ENCODE results near the gene CDKN2B-AS1.
"Not testable (repeated sequence)": the region's sequence is repeated elsewhere in the genome, so short reads cannot be mapped to it uniquely, and the experiment has no call there.

CDKN2B-AS1 gene

GRCh38 chr9:22047596-22047995 is 53.0 kb downstream of the CDKN2B-AS1 start:
- no peak for DNase-seq

- no peak for DNase-seq
Observed at GRCh38 chr9:22049411-22049810, 54.8 kb downstream of the CDKN2B-AS1 start.

GRCh38 chr9:22050924-22051323 is 56.3 kb downstream of the CDKN2B-AS1 start:
- DNase-seq: no peak

DNA sequence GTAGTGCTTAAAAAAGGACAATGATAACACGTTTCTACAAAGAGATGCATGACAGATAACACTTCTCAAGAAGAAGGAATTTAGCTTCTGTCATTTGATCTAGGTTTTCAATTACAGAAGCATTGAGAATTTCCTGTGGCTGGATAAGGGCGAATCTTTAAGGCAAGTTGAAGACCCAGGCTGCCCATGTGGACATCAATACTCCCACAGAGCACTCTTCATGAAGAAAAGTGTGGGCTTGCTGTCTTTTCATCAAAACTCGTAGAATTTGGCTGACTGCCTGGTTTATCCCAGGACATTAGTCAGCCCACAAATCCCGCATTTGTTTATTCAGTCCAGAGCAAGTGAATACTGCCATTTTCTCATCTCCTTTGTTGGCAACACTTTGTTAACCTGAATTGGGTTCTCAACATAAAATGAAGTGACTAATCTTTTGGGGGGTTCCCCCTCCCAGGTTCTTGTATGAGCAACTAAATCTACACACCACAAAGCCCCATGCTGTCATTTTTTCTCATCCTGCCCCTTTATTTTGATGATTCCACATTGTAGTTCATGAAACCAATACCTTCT is 57.9 kb downstream of the CDKN2B-AS1 start:
- DNase-seq: peak; percentile 90

- DNase-seq: no peak
Observed at GRCh38 chr9:22053178-22053577, 58.6 kb downstream of the CDKN2B-AS1 start.

DNA sequence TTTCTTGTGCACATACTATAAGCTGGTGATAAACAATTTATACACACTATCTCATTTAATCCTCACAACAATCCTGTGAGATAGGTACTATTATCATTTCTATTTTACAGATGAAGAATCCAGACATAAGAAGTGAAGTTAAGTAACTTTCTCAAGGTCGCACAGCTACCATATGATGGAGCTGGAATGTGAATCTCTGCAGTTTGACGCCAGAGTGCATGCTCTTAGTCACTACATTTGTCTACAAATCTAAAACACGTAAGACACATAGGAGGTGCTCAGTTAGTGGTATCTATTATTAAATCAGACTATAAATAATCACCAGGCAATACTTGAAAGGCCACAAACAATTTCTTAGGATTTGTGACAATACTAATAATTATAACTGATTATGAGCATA is 59.5 kb downstream of the CDKN2B-AS1 start:
- DNase-seq: no peak

GRCh38 chr9:22054529-22054928 is 59.9 kb downstream of the CDKN2B-AS1 start:
- DNase-seq: no peak

- DNase-seq: no peak
Observed at GRCh38 chr9:22055090-22055489, 60.5 kb downstream of the CDKN2B-AS1 start.

- no peak for DNase-seq
Observed at GRCh38 chr9:22056402-22056801, 61.8 kb downstream of the CDKN2B-AS1 start.

GRCh38 chr9:22057972-22058371 is 63.4 kb downstream of the CDKN2B-AS1 start:
- DNase-seq: not testable (repeated sequence)

DNA sequence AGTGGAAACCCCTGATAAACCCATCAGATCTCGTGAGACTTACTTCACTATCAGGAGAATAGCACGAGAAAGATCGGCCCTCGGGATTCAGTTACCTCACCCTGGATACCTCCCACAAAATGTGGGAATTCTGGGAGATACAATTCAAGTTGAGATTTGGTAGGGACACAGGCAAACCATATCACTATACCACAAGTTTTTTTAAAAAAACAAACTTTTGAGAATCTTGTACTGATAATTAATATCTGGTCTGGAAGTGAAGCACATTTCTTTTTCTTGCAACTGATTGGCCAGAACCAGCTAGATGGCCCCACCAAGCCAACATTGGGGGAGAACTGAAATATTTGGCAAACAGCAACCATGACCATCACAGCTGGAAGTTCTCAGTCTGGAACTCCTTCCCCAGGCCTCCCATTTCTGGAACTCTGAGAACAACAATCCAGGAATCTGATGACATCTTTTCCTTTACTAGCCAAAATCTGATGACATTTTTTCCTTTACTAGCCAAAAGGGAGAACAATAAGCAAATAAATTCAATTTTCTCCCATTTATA is 66.3 kb downstream of the CDKN2B-AS1 start:
- DNase-seq: no peak

DNA sequence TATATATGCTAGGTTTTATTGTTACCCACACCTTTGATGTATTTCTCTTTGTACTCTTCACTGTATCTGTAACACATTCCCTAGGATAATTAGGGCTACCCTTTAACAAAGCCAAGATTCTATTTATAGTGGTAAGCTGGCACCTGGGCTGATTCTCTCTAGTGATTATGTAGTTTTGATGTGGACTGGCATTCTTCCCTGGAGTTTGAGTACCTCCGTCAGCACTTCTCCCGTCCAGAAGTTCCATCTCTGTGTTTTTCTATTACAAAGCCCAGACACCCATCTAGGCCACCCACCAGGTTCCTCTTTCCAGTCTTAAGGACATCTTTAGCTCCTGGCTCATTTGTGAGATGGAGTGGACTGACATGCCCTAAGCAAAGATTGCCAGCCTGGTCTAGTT is 70.4 kb downstream of the CDKN2B-AS1 start:
- DNase-seq: no peak

GRCh38 chr9:22065431-22066200 is 71.0 kb downstream of the CDKN2B-AS1 start:
- DNase-seq: no peak

DNA sequence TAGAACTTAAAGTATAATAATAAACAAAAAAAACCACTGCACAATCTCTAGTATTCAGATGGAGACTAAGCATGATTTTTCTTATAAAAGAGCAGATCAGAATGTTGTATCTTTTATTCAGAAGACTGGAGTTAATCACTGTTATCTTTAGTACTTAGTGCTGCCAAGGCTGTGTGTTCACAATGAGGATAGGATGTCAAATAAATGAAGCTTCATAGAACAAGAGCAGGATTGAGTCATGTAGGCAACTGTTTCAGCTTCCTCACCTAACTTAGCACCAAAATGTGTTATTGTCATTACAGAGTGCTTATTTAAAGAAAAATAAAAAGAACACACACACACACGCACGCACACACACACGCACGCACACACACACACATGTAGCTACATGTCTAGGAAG is 72.6 kb downstream of the CDKN2B-AS1 start:
- no peak for DNase-seq

DNA sequence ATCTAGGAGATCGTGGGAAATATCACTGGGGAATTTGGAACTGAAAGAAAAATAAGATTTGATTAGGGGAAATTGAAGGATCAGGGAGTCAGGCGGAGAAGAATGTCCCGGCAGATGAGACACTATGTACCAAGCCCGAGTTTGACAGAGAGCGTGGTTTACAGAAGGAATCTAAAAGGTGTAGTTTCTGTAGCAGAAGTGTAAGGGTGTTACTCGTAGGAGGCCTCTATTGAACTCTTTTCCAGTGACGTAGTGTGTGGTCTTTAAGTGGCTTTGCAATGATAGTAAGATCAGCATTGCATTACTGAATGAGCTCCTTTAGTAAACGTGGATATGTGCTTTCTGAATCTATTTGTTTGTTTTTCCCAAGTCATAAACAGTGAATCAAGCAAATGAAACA is 73.8 kb downstream of the CDKN2B-AS1 start:
- no peak for DNase-seq

- DNase-seq: no peak
Observed at GRCh38 chr9:22073349-22073748, 78.8 kb downstream of the CDKN2B-AS1 start.

GRCh38 chr9:22078081-22078480 is 83.5 kb downstream of the CDKN2B-AS1 start:
- no peak for DNase-seq

GRCh38 chr9:22079873-22080341 is 85.3 kb downstream of the CDKN2B-AS1 start:
- peak; percentile 56 for DNase-seq

GRCh38 chr9:22084336-22085035 is 89.9 kb downstream of the CDKN2B-AS1 start:
- DNase-seq: peak; percentile 69

GRCh38 chr9:22088053-22088716 is 93.6 kb downstream of the CDKN2B-AS1 start:
- DNase-seq: no peak

DNA sequence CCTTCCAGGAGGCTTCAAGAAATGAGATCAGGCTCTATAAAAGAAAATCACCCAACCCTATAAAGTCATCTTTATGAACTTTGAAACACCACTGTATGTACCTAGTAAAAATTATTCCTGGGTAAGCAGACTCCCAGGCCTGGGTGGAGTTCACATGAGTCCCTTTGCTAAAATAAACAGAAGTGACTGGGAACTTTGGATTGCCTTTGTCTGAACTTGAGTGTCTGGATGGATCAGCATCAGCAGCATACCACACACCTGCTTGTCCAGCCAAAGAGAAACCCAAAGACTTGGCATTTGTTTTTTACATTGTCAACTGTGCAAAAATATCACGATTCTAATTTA is 94.1 kb downstream of the CDKN2B-AS1 start:
- no peak for DNase-seq

- peak; percentile 77 for DNase-seq
Observed at GRCh38 chr9:22097707-22098106, 103.1 kb downstream of the CDKN2B-AS1 start.

- no peak for DNase-seq
Observed at GRCh38 chr9:22098643-22099332, 104.2 kb downstream of the CDKN2B-AS1 start.
